GM18907 (cell line): ENCODE results near the gene PLXDC2.
"Not testable (repeated sequence)": the region's sequence is repeated elsewhere in the genome, so short reads cannot be mapped to it uniquely, and the experiment has no call there.

Source experiments
- ATAC-seq: cut with Tn5 transposase; IDR thresholded peaks from one replicate; pipeline ENCODE4 v1.9.1; 2021; ENCODE audit warnings: mild to moderate bottlenecking, moderate library complexity; ENCODE audit not compliant: unreplicated experiment

Gene PLXDC2

DNA sequence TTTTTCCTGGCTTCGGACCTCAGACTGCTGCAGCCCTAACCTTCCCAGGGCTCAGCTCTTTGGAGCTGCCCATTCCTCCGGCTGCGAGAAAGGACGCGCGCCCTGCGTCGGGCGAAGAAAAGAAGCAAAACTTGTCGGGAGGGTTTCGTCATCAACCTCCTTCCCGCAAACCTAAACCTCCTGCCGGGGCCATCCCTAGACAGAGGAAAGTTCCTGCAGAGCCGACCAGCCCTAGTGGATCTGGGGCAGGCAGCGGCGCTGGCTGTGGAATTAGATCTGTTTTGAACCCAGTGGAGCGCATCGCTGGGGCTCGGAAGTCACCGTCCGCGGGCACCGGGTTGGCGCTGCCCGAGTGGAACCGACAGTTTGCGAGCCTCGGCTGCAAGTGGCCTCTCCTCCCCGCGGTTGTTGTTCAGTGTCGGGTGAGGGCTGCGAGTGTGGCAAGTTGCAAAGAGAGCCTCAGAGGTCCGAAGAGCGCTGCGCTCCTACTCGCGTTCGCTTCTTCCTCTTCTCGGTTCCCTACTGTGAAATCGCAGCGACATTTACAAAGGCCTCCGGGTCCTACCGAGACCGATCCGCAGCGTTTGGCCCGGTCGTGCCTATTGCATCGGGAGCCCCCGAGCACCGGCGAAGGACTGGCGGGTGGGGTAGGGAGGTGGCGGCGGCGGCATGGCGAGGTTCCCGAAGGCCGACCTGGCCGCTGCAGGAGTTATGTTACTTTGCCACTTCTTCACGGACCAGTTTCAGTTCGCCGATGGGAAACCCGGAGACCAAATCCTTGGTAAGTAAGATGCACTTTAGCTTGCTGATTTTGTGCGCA lies at the start of gene PLXDC2:
TSS of gene PLXDC2 (plus strand) at position 22 of the 820 bp plus-strand sequence.
- ATAC-seq: peak; percentile 44

DNA sequence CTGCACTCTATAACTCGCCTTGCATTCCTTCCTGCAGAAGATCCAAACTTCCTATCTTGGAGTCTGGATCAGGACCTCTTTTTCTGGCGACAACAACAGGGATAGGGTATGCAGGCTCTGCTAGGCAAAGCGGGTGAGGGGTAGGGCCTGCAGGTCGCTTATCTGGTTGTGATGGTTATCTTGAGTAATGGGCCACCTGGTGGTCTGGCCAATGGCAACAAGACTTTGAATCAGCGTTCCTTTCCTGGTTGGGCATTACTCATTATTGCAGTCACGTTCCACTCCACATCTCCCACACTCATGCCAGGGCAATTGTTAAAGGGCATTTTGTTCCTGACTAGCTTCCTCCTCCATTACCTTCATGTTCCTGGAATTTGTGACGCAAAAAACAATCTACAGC lies 48.4 kb upstream of the PLXDC2 start:
- ATAC-seq: no peak

DNA sequence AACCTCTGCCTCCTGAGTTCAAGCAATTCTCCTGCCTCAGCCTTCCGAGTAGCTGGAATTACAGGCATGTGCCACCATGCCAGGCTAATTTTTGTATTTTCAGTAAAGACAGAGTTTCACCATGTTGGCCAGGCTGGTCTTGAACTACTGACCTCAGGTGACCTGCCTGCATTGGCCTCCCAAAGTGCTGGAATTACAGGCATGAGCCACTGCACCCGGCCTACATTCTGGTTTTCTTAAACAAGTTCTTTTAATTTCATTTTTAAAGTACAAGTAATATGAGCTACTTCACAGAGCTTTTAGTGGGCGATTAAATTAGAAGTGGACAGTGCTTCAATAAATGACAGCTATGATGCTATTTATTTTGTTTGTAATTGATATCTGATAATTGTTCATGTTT lies 46.4 kb upstream of the PLXDC2 start:
- ATAC-seq: not testable (repeated sequence)

DNA sequence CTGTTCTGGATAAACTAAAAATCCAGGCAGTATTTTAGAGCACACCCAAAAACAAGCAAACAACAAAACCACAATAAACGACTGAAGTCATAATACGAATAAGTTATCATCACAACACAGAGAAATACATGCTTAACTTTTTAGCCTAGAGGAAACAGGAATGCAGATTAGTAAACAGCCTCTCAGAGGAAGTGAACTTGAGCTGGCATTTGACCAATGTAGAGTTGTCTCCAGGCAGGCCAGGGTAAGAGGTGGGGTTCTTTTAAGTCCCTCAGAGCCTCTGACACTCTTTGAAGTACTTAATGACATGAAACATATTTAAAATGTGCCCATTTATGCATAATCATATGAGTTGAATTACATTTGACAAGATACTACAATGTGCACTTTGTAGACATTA lies 43.3 kb upstream of the PLXDC2 start:
- ATAC-seq: no peak

DNA sequence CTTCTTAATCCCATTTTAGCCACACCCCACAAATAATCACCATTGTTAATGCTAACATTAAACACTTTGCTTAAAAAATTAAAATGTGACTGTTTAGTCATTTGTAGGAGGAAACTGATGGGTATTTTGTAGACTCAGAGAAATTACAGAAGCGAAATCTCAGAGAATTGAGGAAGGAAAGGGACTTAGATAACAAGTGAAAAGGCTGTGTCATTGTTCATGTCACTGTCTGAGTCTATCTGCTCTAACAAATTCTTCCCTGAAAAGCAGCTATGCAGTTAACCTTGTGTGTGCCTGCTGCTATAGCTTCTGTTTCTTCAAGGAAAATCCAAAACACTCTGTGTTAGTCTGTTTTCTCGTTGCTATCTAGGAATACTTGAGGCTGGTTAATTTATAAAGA lies 40.9 kb upstream of the PLXDC2 start:
- no peak for ATAC-seq

DNA sequence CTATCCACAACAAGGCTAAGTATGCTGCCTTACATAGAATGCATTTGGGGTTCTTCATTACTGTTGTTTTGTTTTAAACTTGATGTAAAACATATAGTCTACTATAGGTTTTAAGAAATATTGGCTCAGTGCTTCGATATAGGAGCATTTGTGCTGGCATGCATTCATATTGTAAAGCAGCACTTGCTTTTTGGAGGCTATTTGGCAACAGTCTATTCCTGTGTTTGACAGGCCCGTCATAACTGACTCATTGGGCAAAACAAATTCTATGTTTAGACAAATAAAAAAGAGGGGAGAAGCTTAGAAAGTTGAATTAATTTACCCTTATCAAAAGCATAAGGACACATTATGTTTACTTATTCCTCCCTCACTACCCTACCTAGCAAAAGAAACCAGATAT lies 38.4 kb upstream of the PLXDC2 start:
- no peak for ATAC-seq

DNA sequence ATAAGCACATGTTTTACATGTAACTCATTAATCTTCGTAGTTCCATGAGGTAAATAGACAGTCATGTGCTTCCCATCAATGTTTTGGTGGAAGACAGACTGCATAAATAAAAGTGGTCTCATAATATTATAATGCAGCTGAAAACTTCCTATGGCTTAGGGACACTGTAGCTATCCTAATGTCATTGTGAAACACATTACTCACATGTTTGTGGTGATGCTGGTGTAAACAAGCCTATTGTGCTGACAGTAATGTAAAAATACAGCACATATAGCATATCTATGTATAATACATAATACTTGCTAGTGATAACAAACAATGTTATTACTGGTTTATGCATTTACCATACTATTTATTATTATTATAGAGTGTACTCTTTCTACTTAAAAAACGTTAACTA lies 37.2 kb upstream of the PLXDC2 start:
- no peak for ATAC-seq

DNA sequence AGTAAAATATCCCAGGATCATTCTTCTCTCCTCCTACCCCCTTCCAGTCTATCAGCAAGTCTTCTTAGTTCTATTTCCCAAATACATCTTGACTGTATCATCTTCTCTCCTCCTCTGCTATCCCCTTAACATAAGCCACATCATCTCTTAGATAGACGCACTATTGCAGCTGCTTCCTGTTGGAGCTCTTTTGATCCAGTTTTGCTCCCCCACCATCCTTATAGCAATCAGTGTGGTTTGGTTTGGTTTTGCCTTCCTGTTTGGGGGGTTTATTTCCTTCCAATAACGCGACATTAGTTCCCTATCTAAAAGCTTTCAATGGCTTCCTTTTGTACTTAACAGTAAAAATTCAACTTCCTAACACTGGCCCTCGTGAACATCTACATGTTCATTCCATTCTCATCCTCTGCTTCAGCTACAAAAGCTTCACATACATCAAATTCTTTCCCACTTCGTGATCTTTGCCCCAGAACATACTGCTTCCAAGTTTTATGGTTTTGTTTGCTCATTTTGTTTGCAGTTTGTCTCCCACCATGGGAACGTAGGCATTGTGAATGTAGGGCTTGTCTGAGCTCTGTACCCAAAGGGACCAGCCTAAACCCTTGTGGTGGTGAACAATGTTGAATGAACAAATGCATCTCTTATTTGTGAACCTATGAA lies 33.7 kb upstream of the PLXDC2 start:
- ATAC-seq: no peak

DNA sequence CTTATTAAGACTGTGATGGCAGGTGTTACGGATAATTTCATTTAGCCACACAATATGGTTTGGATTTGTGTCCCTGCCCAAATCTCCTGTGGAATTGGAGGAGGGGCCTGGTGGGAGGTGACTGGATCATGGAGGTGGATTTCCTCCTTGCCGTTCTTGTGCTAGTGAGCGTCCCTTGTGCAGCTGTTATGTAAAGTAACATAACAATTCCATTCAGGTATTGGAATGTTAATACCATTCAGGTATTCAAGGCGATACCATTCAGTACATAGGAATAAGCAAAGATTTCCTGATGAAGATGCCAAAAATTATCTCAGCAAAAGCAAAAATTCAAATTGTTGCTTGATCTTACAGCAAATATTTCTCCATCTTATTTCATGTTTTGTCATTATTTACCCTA lies 32.5 kb upstream of the PLXDC2 start:
- ATAC-seq: no peak

DNA sequence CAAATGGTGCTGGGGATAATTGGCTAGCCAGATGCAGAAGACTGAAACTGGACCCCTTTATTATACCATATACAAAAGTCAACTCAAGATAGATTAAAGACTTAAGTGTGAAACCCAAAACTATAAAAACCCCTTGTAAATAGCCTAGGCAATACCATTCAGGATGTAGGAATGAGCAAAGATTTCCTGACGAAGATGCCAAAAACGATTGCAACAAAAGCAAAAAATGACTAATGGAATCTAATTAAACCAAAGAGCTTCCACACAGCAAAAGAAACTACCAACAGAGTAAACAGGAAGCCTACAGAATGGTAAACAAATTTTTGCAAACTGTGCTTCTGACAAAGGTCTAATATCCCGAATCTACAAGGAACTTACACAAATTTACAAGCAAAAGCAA lies 30.9 kb upstream of the PLXDC2 start:
- ATAC-seq: no peak

DNA sequence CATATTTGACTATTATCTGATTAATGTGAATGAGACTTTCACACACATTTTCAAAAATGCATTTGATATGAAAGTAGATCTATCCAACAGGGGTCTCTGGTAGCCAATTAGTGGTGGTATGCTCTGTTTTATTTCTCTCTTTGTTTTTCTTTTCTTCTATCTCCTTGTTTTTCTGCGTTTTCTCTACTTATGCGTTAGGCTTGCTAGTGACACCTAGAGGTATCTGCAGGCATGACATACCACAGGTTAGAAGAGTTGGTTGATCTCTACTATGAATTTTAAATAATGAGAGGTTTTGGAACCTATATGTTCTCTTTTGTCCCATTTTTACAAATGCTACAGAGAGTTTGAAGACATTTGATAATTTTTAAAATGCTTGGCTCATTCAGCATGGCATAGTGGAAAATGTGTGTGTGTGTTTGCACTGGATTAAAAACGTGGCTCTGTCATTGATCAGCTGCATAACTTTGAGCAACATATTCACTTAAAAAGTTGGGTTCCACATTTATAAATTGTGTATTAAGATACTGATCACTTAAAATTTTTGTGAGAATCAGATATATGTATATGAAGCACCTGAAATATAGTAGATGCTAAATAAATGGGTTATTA lies 28.1 kb upstream of the PLXDC2 start:
- ATAC-seq: peak; percentile 84

DNA sequence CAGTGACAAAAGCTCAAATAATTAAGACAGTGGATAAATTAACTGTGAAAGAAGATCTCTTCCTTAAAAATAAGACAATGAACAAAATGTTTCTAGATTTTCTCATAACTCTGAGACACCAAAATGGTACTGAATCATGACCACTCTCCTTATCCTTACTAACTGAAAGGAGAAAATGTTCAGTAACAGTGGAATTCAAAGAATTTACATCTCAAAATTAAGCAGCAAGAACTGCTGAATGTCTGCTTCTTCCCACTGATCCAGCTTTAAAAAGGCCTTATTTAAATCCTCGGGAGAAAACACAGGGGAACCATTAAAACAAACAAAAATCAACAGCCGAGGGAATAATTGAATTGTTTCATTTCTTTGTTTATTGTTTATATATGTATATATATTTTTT lies 27.3 kb upstream of the PLXDC2 start:
- no peak for ATAC-seq

DNA sequence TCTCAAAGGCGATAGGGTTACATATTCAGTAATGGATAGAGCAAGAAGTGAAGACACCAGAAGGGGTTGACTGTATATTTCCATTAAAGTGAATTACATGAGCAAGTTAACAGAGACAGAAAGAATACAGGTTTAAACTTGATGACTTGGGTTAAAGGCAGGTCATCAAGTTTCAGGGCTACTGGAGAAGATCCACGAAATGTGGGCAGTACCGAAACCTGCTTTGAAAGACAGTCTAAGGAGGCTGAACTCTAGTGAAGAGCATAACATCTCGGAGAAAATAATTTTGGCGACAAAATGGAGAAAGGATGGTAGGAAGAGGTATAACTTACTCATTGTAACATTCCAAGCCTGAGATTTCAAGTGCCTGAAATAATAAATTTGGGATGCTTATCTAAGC lies 26.6 kb upstream of the PLXDC2 start:
- no peak for ATAC-seq

DNA sequence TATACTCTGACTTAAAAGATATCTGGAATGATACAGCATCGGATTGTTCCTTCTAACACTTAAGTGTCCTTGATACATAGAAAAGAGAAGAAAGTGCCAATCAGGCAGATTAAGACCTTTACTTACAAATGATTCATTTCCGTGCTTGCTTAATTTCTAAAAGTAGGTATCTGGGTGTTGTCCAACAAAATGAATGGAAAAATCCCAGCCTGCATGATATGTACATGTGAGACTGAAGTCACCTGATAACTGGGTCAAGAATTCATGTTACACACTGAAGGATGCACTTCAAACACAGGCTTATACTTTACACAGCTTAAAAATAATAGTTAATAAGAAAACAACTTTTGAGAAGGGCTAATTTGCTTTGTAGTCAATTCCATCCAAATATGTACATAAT lies 25.2 kb upstream of the PLXDC2 start:
- ATAC-seq: no peak

DNA sequence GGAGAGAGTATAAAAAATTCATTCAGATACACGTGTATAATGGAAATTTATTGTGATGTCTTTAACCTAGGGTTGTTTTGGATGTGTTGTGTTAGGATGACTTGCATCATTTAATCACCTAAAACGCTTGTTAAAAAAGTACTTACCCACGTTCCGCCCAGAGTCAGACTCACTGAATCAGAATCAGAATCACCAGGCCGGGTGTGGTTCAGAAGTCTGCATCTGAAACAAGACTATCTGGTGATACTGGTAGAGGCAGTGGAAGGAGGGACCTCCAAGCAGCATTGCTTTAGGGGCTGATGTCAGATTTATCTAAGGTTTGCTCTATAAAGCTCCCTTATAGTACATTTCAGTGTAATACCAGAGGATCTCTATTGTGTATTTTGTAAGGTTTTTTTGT lies 20.5 kb upstream of the PLXDC2 start:
- ATAC-seq: no peak

DNA sequence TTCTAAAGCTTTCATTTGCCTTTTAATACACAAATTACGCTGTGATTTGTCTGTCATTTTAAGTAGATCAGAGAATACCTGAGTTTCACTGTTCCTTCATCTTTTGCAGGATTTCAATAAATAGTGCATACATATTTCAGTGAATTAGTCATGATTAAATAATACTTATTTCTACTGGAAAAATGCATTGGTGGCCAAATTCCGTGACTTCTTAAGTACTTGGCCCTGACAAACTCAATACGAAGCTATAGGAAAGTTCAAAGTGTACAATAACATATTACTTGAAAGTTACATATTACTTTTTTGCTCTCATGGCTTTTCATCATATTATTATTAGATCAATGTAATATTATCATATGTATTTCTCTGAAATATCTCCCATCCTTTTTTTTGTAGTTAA lies 16.1 kb upstream of the PLXDC2 start:
- no peak for ATAC-seq

DNA sequence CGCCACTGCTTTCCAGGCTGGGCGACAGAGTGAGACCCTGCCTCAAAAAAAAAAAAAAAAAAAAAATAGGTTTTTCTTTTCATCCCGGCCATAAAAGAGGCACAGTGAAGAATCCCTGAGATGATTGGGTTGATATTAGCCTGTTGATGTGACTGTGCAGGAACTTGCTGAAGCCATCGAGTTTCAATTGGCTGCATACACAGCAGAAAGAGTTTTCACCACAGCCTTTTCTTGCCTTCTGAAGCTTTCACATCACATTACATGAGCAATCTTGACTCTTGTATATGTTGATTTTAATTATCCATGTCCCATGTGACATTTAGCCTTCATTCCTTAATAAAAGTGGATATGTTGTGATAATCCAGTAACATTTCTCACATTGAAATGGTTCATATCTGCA lies 14.9 kb upstream of the PLXDC2 start:
- no peak for ATAC-seq

DNA sequence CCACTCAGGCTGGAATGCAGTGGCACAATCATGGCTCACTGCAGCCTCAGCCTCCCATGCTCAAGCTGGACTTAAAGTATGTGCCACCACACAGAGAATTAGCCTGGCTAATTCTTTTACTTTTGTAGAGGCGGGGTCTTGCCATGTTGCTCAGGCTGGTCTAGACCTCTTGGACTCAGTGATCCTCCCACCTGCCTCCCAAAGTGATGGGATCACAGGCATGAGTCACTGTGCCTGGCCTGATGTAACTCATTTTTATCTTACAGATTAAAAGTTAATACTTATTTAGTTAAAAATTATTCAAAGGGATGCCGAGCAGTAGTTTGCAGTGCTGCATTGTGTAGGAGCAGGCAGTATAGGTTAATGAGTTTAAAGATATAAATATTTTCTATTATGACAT lies 12.6 kb upstream of the PLXDC2 start:
- no peak for ATAC-seq

DNA sequence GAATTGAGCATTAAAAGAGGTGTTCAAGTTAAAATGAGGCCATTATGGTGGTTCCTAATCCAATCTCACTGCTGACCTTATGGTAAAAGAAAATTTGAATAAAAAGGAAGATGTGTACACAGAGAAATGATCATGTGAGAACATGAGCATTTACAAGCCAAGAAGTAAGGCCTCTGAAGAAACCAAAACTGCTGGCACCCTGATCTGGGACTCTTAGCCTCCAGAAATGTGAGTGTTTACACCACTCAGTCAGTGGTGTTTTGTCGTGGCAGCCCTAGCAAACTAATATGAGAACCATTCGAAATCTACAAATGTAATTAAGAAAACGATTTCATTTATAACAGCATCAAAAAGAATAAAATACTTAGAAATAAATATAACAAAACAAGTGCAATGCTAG lies 6.8 kb upstream of the PLXDC2 start:
- no peak for ATAC-seq

DNA sequence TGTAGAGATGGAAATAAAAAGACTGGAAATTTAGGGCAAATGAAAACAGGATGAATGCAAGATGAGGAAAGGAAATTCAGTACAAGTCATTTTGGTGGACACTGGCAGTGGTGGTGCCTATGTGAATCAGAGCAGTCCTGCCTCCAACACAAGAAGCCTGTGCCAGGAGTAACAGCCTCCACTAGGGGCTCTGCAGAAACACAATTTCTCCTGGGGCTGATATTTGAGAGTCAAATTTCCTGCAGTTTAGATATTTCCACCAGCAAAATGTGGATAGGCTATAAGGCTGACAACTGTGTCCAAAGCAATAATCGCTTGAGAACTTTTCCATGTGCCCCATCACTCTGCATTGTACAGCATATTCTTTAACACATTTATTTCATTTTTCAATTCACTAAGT lies 4.7 kb upstream of the PLXDC2 start:
- ATAC-seq: peak; percentile 39

DNA sequence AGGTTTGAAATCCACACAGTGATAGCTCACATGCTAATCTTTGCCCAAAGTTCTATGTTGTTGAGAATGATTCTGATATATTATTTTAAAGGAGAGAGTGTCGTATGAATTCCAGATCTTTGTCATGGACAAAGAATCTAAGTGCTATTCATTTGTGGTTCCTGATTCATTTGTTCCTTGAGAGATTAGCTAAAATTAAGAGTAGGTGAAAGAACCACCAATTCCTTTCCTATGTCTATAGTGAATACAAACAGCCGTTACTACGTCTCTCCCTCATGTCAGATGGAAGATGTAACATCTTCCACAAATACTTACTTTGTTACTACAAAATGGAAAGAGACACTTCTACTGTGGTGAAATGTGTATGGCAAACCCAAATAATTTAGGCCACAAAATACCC lies 3.3 kb upstream of the PLXDC2 start:
- ATAC-seq: no peak

DNA sequence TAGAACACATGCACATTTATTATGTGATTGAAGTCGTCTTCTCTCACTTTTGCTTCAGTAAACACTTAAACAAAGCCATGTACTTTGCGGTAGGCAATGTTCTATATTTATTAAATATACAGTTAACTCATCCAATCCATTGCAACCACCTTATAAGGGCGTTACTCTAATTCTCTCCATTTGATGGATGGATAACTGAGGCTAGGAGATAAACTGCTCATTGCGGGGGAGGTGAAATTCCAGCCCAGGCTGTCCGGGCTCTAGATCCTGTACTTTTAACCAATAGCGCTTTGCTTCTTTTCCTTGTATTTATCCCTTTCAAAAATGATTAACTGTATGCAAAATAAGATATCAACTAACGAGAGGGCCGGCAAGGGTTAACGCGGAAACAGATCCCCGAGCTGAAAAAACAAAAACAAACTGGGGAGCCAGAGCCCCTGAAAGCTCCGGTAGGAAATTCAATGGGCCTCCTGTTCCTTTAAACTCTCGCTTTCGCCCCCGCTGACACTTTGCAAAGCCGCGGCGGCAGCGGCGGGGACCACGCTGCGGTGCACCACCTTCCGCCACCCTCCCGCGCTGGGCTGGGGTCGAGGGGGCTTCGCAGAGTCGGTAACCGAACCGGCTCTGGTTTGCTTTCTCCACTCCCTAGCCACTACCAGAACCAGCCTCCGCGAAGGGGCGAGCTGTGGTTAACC lies 1.0 kb upstream of the PLXDC2 start:
- peak; percentile 27 for ATAC-seq
